ENCODE measurements around the gene FSHB. TPM values are rescaled to one million over a fixed set of nuclear protein-coding genes. Genes with fewer than 3 reads are reported as not detected.

FSHB gene
- total RNA-seq, 1 experiment from 2014 or later = not detected

DNA sequence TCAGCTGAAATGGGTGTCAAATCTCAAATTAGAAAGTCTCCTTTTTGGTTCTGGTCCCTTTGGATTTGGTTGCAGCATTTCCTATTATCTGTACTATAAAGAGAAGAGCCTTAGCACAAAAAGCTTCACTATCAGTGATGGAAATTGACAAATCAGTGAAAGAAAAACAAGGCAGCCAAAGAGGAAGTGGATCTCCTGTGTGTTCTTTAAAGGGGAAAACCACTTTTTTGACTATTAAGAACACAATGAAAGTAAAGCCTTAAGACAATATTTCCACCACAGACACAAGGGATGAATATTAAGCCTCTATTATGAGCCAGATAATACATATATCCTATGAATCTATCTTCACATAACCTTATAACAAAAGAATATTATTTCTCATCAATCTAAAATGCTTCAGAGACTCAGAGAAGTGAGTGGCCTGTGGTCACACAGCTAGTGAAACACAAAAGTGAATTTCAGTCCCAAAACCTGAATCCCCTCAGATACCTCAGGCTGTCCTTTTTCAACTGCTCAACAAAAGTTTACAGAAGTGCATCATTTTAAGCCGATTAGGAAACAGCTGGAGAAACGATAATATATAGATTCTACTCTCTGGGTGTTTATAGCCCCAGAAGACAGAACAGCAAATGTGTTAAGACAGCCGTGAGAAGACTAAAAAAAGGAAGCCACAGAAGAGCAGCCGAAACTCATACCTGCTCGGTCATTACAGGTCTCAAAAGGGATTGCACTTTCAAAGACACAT, 24.4 kb upstream of the FSHB start:
- Histone ChIP-seq H4K5ac (ENCODE audit: insufficient read length, low read depth, low read length) (no peak overlapping the region), H2AFZ (ENCODE audit: low read length) (no peak overlapping the region), H4K20me1 (ENCODE audit: control insufficient read depth, insufficient read depth, insufficient read length) (no peaks in the 10 kb centered on the region), H3T11ph (ENCODE audit: low read length) (no peak overlapping the region), H3K23me2 (ENCODE audit: insufficient read length, low read depth, low read length, poor library complexity, severe bottlenecking) (no peaks in the 10 kb centered on the region), H4K91ac (ENCODE audit: insufficient read length, low read depth, low read length) (no peak overlapping the region), H2BK120ac (ENCODE audit: low read depth, low read length, poor library complexity, severe bottlenecking) (no peak overlapping the region), H2AK5ac (ENCODE audit: insufficient read length, low read length) (no peak overlapping the region), H3K9ac (ENCODE audit: extremely low read depth, insufficient read length, low read length) (no peak overlapping the region), H4K8ac (replicated peaks; ENCODE audit: insufficient read length, low read depth, low read length) (no peak overlapping the region), H3K4me1 (ENCODE audit: insufficient read depth, low read length) (0 out of 2 replicates have a peak, but pooled peaks cover 3% of the 10 kb centered on the region), H3K4me2 (ENCODE audit: insufficient read depth, insufficient read length, low read length) (no peak overlapping the region), H3K27me3 (ENCODE audit: insufficient read depth, low read length) (no peaks in the 10 kb centered on the region), H3K27ac (ENCODE audit: insufficient read length, low read depth, low read length) (no peak overlapping the region), H2BK12ac (ENCODE audit: insufficient read length, low read depth, low read length) (no peak overlapping the region), H2BK5ac (ENCODE audit: insufficient read length, low read length) (no peak overlapping the region), H3K9me3 (ENCODE audit: control insufficient read depth, low read depth, low read length) (no peaks in the 10 kb centered on the region), H3K79me1 (ENCODE audit: insufficient read depth, low read depth, low read length, poor library complexity, severe bottlenecking) (no peaks in the 10 kb centered on the region), H2BK15ac (ENCODE audit: low read depth, low read length) (no peak overlapping the region), H3K14ac (ENCODE audit: insufficient read depth, low read length) (no peak overlapping the region), H2BK20ac (ENCODE audit: low read depth, low read length, poor library complexity, severe bottlenecking) (no peak overlapping the region), H3K56ac (ENCODE audit: insufficient read length, low read depth, low read length) (no peak overlapping the region), H3K79me2 (ENCODE audit: insufficient read depth, low read length) (no peaks in the 10 kb centered on the region), H3K23ac (ENCODE audit: insufficient read length, low read depth, low read length) (no peak overlapping the region), H3K4ac (ENCODE audit: low read depth, low read length) (no peak overlapping the region), H3K18ac (ENCODE audit: insufficient read length, low read depth, low read length) (no peak overlapping the region)
- Mint-ChIP-seq H3K4me1 (peaks cover 11% of the 10 kb centered on the region in 2 experiments), H3K27ac (no peak overlapping the region), H3K9me3 (no peaks in the 10 kb centered on the region), H3K27me3 (ENCODE audit: low read depth) (peaks cover 12% of the 10 kb centered on the region), H3K4me3 (no peak overlapping the region), H3K36me3 (ENCODE audit: insufficient read depth in 1 of 3, low read depth in 3 of 3) (no peaks in the 10 kb centered on the region)
- DNase-seq = no peak
- WGBS (ENCODE audit: extremely low coverage, insufficient read length, low lambda C conversion rate) = no CpG with 5 or more reads among the region's 5 CpGs
- TF ChIP-seq, protein P1, sequence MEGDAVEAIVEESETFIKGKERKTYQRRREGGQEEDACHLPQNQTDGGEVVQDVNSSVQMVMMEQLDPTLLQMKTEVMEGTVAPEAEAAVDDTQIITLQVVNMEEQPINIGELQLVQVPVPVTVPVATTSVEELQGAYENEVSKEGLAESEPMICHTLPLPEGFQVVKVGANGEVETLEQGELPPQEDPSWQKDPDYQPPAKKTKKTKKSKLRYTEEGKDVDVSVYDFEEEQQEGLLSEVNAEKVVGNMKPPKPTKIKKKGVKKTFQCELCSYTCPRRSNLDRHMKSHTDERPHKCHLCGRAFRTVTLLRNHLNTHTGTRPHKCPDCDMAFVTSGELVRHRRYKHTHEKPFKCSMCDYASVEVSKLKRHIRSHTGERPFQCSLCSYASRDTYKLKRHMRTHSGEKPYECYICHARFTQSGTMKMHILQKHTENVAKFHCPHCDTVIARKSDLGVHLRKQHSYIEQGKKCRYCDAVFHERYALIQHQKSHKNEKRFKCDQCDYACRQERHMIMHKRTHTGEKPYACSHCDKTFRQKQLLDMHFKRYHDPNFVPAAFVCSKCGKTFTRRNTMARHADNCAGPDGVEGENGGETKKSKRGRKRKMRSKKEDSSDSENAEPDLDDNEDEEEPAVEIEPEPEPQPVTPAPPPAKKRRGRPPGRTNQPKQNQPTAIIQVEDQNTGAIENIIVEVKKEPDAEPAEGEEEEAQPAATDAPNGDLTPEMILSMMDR (conservative IDR thresholded peaks at IDR 0.05) = no peak

Data from H9 (cell line).